Astrocyte (in vitro differentiated cells and primary cell): Measurements from ENCODE around the gene MRPS2. TPM values are rescaled to one million over a fixed set of nuclear protein-coding genes. Genes with fewer than 3 reads are reported as not detected.

Experiments
- DNase-seq: peaks from one replicate; pipeline ENCODE4 v3.0.0-alpha.2; 2010; ENCODE audit warnings: low read depth
- FAIRE-seq: peaks from 2 replicates; lab custom pipeline; 2011; peaks lifted over from hg19 to GRCh38; lab: Jason Lieb, UNC
- H2AFZ ChIP-seq: 2 replicates; pipeline ENCODE4 v1.6.0; 2012; ENCODE audit warnings: low read depth, low read length, inconsistent platforms
- H3K27ac ChIP-seq: 2 replicates; pipeline ENCODE4 v1.5.1; 2011; ENCODE audit warnings: low read depth, low read length, inconsistent platforms
- H3K27me3 ChIP-seq: 2 replicates; pipeline ENCODE4 v1.6.0; 2011; ENCODE audit warnings: low read length, inconsistent platforms; ENCODE audit not compliant: insufficient read depth
- H3K36me3 ChIP-seq: 2 replicates; pipeline ENCODE4 v1.5.1; 2011; ENCODE audit warnings: low read length, inconsistent platforms; ENCODE audit not compliant: insufficient read depth
- H3K4me1 ChIP-seq: 2 replicates; pipeline ENCODE4 v1.5.1; 2011; ENCODE audit warnings: low read length, inconsistent platforms; ENCODE audit not compliant: insufficient read depth
- H3K4me2 ChIP-seq: 2 replicates; pipeline ENCODE4 v1.6.0; 2012; ENCODE audit warnings: low read length, inconsistent platforms
- H3K4me3 ChIP-seq: 2 replicates; pipeline ENCODE4 v1.5.1; 2011; ENCODE audit warnings: low read depth, mild to moderate bottlenecking, low read length, inconsistent platforms; ENCODE audit not compliant: insufficient read depth
- H3K79me2 ChIP-seq: 2 replicates; pipeline ENCODE4 v1.6.0; 2012; ENCODE audit warnings: mild to moderate bottlenecking, low read length, inconsistent platforms; ENCODE audit not compliant: insufficient read depth
- H3K9ac ChIP-seq: 2 replicates; pipeline ENCODE4 v1.6.0; 2012; ENCODE audit warnings: mild to moderate bottlenecking, low read length, inconsistent platforms
- H3K9me3 ChIP-seq: 2 replicates; pipeline ENCODE4 v1.5.1; 2012; ENCODE audit warnings: low read depth, mild to moderate bottlenecking, low read length, inconsistent platforms; ENCODE audit not compliant: insufficient read depth
- H4K20me1 ChIP-seq: 2 replicates; pipeline ENCODE4 v1.6.0; 2012; ENCODE audit warnings: low read length, inconsistent platforms; ENCODE audit not compliant: insufficient read depth
- H3K27ac Mint-ChIP-seq: one replicate; pipeline ENCODE4 v1.8.0; 2021; ENCODE audit warnings: mild to moderate bottlenecking, mixed read lengths; ENCODE audit not compliant: unreplicated experiment
- H3K27me3 Mint-ChIP-seq: one replicate; pipeline ENCODE4 v1.8.0; 2021; ENCODE audit warnings: low read depth, mixed read lengths; ENCODE audit not compliant: unreplicated experiment
- H3K36me3 Mint-ChIP-seq: one replicate; pipeline ENCODE4 v1.8.0; 2021; ENCODE audit warnings: low read depth, mixed read lengths; ENCODE audit not compliant: unreplicated experiment
- H3K4me1 Mint-ChIP-seq: one replicate; pipeline ENCODE4 v1.8.0; 2021; ENCODE audit warnings: low read depth, mixed read lengths; ENCODE audit not compliant: unreplicated experiment
- H3K4me3 Mint-ChIP-seq: one replicate; pipeline ENCODE4 v1.8.0; 2021; ENCODE audit warnings: mild to moderate bottlenecking, moderate library complexity, mixed read lengths; ENCODE audit not compliant: unreplicated experiment
- H3K9me3 Mint-ChIP-seq: one replicate; pipeline ENCODE4 v1.8.0; 2021; ENCODE audit warnings: mild to moderate bottlenecking, mixed read lengths; ENCODE audit not compliant: unreplicated experiment
- EZH2 ChIP-seq: IDR thresholded peaks from 2 replicates; pipeline ENCODE4 v1.6.1; 2012; ENCODE audit warnings: mild to moderate bottlenecking, low read length, inconsistent platforms; ENCODE audit not compliant: insufficient read depth
- total RNA-seq: library from RNA; stranded (reverse); gene quantifications from 2 replicates; pipeline ENCODE4 v1.2.1, GENCODE V29; 2021
- TF ChIP-seq, protein P1 (sequence below): IDR thresholded peaks from 2 replicates; pipeline ENCODE4 v1.5.1; 2011; ENCODE audit warnings: low read depth, mild to moderate bottlenecking, inconsistent platforms, low read length, moderate library complexity; ENCODE audit not compliant: insufficient read depth

MRPS2 gene
- total RNA-seq, 1 donor from 2014 or later: 38.6 TPM

DNA sequence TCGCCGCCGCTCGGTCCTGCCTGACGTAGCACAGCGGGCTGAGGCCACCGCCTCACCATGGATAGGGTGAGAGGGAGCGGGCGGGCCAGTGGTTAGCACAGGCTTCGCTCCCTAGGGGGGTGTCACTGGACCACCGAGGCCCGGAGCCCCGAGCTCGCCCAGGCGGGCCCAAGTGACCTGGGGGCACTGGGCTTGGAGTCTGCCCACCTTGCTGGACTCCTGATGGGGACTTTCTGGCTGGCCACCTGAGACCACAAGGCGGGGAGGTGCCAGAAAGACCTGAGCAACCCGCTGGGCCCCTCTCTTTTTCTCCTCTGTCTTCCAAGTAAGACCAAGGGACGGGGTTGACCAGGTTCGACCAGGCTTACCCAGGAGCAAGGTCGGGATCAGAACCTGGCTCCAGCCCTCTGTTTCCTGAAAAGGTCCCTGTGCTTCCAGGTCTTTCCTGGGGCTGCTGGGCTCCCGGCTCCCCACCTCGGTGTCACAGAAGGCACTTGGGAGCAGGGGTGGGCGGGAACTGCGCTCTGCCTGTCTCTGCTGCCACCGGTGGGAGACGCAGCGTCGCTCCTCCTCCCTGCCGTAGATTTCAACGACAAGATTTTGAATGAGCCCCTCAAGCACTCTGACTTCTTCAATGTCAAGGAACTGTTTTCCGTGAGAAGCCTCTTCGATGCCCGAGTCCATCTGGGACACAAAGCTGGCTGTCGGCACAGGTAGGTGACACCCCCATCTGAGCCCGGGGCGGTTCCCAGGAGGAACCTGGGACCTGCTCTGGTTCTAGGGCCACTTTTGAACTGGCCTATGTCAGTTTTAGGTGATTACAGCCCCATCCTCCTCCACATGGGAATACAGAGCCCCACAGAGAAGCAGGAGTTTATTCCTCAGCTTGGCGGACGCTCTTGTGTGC, 1.0 kb downstream of the MRPS2 start:
- Mint-ChIP-seq H3K4me1 (peaks cover 7% of the 10 kb centered on the region), H3K4me3 (peak overlapping the region; percentile 89), H3K27me3 (no peaks in the 10 kb centered on the region), H3K36me3 (peaks cover 11% of the 10 kb centered on the region), H3K27ac (no peak overlapping the region), H3K9me3 (no peaks in the 10 kb centered on the region)
- no peaks in the 10 kb centered on the region for H3K36me3 ChIP-seq
- H2AFZ ChIP-seq: peak overlapping the region; percentile 87
- TF ChIP-seq, protein P1, sequence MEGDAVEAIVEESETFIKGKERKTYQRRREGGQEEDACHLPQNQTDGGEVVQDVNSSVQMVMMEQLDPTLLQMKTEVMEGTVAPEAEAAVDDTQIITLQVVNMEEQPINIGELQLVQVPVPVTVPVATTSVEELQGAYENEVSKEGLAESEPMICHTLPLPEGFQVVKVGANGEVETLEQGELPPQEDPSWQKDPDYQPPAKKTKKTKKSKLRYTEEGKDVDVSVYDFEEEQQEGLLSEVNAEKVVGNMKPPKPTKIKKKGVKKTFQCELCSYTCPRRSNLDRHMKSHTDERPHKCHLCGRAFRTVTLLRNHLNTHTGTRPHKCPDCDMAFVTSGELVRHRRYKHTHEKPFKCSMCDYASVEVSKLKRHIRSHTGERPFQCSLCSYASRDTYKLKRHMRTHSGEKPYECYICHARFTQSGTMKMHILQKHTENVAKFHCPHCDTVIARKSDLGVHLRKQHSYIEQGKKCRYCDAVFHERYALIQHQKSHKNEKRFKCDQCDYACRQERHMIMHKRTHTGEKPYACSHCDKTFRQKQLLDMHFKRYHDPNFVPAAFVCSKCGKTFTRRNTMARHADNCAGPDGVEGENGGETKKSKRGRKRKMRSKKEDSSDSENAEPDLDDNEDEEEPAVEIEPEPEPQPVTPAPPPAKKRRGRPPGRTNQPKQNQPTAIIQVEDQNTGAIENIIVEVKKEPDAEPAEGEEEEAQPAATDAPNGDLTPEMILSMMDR: no peak
- TF ChIP-seq EZH2: no peak
- H3K4me3 ChIP-seq: peak overlapping the region; percentile 68
- no peaks in the 10 kb centered on the region for H3K9me3 ChIP-seq
- peaks cover 27% of the 10 kb centered on the region for H3K79me2 ChIP-seq
- no peak for DNase-seq
- FAIRE-seq: no peak
- peaks cover 41% of the 10 kb centered on the region for H4K20me1 ChIP-seq
- peak overlapping the region; percentile 93 for H3K4me2 ChIP-seq
- H3K27me3 ChIP-seq: no peaks in the 10 kb centered on the region
- peak overlapping the region; percentile 66 for H3K27ac ChIP-seq
- H3K4me1 ChIP-seq: peaks cover 14% of the 10 kb centered on the region
- peak overlapping the region; percentile 89 for H3K9ac ChIP-seq

DNA sequence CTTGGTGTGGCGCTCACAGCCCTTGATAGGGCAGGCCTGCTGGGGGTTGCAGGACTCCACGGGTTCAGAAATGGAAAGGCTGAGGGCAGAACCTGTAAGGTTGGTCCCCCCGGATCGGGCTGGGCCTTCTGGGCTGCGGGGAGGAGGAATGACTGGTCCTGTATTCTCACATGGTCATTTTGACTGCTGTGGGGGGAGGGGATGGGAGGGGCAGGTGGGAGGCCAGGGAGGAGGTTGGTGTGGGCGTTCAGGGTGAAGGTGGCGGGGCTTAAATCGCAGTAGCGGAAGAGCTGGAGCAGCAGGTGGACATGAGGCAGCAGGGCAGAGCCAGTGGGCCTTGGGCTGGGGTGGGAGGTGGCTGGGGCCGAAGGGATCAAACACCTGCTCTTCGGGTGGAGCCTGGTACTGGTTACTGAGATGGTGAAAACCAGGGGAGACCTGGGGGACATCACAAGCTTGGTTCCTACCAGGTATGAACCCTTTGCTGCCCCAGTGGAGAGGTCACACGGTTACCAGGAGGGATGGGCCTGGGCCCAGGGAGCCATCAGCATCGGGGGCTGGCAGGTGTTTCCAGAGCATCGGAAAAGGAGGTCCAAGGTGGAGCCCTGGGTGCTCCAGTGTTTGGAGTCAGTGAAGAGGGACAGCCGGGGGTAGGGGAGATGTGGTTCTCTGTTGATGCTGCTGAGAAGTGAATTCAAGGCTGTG, 1.8 kb downstream of the MRPS2 start:
- no peak for DNase-seq

More for the DNA sequence above, 1.8 kb downstream of the MRPS2 start:
- peak overlapping the region; percentile 93 for H3K4me2 ChIP-seq
- no peak overlapping the region for H3K27ac ChIP-seq
- Mint-ChIP-seq H3K36me3 (peaks cover 11% of the 10 kb centered on the region), H3K9me3 (no peaks in the 10 kb centered on the region), H3K27me3 (no peaks in the 10 kb centered on the region), H3K4me1 (peaks cover 7% of the 10 kb centered on the region), H3K4me3 (peak overlapping the region; percentile 89), H3K27ac (no peak overlapping the region)
- no peak overlapping the region for H2AFZ ChIP-seq
- no peaks in the 10 kb centered on the region for H3K27me3 ChIP-seq
- no peak for FAIRE-seq
- peaks cover 27% of the 10 kb centered on the region for H3K79me2 ChIP-seq
- peak overlapping the region; percentile 68 for H3K4me3 ChIP-seq
- peaks cover 41% of the 10 kb centered on the region for H4K20me1 ChIP-seq
- H3K4me1 ChIP-seq: peaks cover 14% of the 10 kb centered on the region
- no peaks in the 10 kb centered on the region for H3K9me3 ChIP-seq
- TF ChIP-seq EZH2: no peak
- TF ChIP-seq, protein P1: no peak
- peak overlapping the region; percentile 89 for H3K9ac ChIP-seq
- no peaks in the 10 kb centered on the region for H3K36me3 ChIP-seq
